HG02840 (cell line): ENCODE results near the gene SLC6A19.
A peak's percentile ranks its signal among the peaks of the same experiment; 100 is the strongest.

Source experiments
- ATAC-seq: cut with Tn5 transposase; IDR thresholded peaks from one replicate; pipeline ENCODE4 v1.9.1; 2021; ENCODE audit warnings: mild to moderate bottlenecking, moderate library complexity, moderate number of reproducible peaks; ENCODE audit not compliant: unreplicated experiment, low FRiP score

The SLC6A19 gene

GRCh38 chr5:1164696-1165630 lies 36.4 kb upstream of the SLC6A19 start:
- ATAC-seq: no peak

- ATAC-seq: no peak
Observed at GRCh38 chr5:1165864-1166263, 35.5 kb upstream of the SLC6A19 start.

DNA sequence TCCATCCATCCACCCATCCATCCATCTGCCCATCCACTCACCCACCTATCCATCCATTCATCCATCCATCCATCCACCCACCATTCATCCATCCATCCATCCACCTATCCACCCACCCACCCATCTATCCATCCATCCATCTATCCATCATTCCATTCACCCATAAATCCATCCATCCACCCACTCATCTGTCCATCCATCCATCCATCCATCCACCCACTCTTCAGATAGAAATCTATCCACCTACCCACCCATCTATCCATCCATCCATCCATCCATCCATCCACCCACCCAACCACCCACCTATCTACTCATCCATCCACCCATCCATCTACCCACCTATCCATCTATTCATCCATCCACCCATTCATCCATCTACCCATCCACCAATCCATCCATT lies 35.0 kb upstream of the SLC6A19 start:
- no peak for ATAC-seq

GRCh38 chr5:1167361-1167727 lies 34.1 kb upstream of the SLC6A19 start:
- no peak for ATAC-seq

- ATAC-seq: peak; percentile 65
Observed at GRCh38 chr5:1167728-1168709, 33.4 kb upstream of the SLC6A19 start.

- no peak for ATAC-seq
Observed at GRCh38 chr5:1168796-1169195, 32.6 kb upstream of the SLC6A19 start.

- no peak for ATAC-seq
Observed at GRCh38 chr5:1169211-1170115, 31.9 kb upstream of the SLC6A19 start.

DNA sequence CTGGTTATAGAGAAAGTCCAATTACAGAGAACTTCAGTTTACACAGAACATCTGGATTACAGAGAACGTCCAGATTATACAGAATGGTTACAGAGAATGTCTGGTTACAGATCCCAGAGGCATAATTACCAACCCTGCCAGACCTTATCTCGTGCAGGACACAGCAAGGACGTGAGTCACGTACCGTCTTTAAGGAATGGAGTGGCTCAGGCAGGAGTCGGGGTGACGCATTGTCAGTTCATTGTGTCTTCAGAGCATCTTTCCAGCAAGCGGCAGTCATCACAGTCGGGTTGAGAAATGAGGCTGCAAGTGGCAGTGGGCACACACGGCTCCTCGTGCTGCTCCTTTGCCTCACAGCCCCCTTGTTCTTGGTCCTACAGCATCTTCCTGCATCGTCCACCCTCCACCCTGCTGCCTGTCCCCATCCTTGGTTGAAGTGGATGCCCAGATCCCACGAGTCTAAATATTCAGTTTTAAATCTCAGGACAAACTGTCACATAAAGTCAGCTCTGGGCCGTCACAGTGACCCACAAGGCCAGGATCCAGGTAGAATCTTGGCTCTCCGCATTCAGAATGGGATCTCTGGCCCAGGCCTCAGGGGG lies 30.0 kb upstream of the SLC6A19 start:
- no peak for ATAC-seq

DNA sequence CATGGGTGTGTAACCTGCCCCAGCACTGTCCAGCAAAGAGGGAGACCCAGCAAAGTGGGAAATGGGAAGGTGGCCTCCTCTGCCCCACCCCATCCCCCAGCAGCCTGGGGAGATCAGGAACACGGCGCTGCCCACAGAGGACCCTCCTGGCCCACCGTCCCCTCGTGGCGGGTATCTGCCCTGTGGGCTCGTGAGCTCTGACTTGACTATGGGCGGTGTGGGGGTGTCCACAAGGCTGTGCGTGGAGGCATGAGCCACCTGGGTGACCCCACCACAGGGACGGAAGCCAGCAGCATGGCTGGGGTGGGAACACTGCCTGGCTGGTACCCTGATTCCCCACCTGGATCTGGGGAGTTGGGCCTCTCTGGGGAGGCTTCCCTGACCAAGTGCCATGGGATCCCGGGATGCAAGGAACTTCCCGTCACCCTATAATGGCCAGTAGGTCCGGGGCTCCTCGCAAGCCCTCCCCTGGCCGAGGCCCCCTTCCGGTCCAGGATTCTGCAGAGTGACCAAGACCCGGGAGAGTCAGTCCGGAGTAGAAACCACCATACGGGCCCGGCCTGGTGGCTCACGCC lies 29.3 kb upstream of the SLC6A19 start:
- no peak for ATAC-seq

- ATAC-seq: no peak
Observed at GRCh38 chr5:1172670-1173404, 28.6 kb upstream of the SLC6A19 start.

GRCh38 chr5:1173485-1174070 lies 27.8 kb upstream of the SLC6A19 start:
- no peak for ATAC-seq

DNA sequence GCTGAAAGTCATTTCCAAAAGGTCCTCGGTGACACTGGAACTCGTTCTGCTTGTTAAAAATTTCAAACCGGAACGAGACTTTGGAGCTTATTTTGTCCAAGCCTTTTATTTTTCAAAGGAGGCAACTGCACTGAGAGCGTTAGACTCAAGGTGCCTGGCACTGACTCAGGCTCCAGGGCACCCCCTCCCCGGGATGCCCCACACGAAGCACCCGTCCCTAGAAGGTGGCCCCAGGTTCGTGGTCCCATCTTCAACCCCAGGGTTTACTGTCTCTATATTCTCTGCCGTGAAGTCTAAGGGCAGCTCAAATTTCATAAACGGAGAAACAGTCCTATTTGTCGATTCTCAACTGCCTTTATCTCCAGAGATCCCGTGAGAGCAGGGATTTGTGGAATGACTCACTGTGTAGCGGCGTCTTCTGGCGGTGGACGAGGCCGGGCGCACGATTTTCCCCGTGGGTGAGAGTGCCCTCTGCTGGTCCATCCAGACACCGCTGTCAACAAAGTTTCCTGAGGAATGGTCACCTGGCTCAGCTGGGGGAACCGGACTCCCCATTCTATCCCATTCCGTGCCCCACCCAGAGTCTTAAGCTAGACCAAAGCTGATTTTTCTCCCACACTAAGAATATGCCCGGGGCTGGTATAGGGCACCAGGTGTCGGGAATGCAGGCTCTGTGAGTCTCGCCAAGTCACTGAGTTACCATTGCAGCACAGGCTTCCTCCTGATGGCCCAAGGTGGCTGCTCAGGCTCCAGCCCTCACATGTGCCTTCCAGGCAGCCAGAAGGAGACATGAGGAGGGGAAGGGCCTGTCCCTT lies 27.1 kb upstream of the SLC6A19 start:
- ATAC-seq: no peak

DNA sequence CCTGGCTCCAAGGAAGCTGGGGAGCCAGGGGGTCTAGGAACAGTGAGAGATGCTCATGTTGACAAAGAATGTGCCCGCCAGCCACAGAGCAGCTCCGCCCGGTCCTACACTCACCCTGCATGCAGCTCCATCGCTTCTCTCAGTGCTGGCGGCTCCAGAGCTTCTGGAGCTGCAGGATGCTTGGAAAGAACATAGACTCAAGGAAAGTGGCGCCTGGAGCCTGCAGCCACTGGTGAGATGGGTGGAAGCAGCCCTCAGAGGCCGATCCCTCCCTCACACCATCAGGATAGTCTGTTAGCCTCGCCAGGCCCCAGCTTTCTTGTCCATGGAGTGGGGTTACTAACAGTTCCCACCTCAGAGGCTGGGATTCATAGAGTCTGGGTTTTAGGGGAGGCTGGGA lies 26.4 kb upstream of the SLC6A19 start:
- ATAC-seq: no peak

DNA sequence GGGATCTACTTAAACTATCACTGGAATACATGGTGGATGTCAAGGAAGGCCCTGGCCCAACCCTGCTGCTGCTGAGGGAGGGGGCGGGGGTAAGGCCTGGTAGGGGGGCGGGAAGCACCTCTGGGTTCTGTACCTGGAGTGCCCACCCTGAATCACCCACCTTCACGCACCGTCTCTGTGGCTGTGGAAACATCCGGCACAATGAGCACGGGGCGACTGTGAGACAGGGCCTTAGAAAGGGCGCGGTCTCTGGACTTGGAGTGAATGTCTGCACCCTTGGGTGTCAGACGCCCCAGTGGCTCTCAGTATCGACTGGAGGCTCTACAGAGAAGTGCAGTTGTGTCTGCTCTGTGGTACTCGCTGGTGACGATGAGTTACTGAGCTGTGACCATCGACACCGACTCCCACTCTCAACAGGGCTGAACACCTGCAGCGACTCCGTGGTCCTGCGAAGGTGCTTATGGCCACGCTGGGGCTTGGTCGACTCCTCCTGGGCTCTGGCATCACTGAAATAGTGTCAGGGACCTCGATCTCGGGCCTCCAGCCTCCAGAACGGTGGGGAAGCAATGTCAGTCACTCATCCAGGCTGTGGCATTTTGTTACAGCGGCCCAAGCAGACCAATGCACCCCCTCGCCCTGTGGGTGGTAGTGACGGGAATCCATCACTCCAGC lies 25.5 kb upstream of the SLC6A19 start:
- ATAC-seq: no peak

- no peak for ATAC-seq
Observed at GRCh38 chr5:1176473-1177391, 24.7 kb upstream of the SLC6A19 start.
